HepG2 (cell line): ENCODE measurements around the gene NUDT22. TPM values are rescaled to one million over a fixed set of nuclear protein-coding genes. Genes with fewer than 3 reads are reported as not detected.

Experiments used
- HNF4A ChIP-seq: sonication (generic); formaldehyde crosslinking; IDR thresholded peaks from 2 replicates; pipeline ENCODE4 v1.4.0; 2020; ENCODE audit warnings: missing genetic modification reagents
- MNT ChIP-seq: fragments of 450-650 bp; IDR thresholded peaks from 2 replicates; pipeline ENCODE4 v1.6.1; 2016
- POLR2AphosphoS5 ChIP-seq: IDR thresholded peaks from 2 replicates; pipeline ENCODE4 v1.6.1; 2012; ENCODE audit warnings: low read depth, low read length
- SOX5 ChIP-seq: IDR thresholded peaks from 2 replicates; pipeline ENCODE4 v1.6.1; 2016; ENCODE audit warnings: borderline replicate concordance
- SPEN ChIP-seq: sonication (generic); formaldehyde crosslinking; IDR thresholded peaks from 2 replicates; pipeline ENCODE4 v1.5.1; 2020; ENCODE audit warnings: low read depth, mild to moderate bottlenecking, missing genetic modification reagents
- STAT5B ChIP-seq: sonication (generic); formaldehyde crosslinking; IDR thresholded peaks from 2 replicates; pipeline ENCODE4 v1.4.0; 2020; ENCODE audit warnings: missing genetic modification reagents
- TBP ChIP-seq: sonication (generic); formaldehyde crosslinking; IDR thresholded peaks from 2 replicates; pipeline ENCODE4 v1.5.0; 2020; ENCODE audit warnings: missing genetic modification reagents
- TEAD3 ChIP-seq: optimal IDR thresholded peaks from 2 replicates; pipeline ENCODE3; 2016; ENCODE audit warnings: borderline replicate concordance
- TFE3 ChIP-seq: IDR thresholded peaks from 2 replicates; pipeline ENCODE4 v1.6.1; 2016
- ZFP37 ChIP-seq: sonication (generic); formaldehyde crosslinking; IDR thresholded peaks from 2 replicates; pipeline ENCODE4 v1.4.0; 2020; ENCODE audit warnings: missing genetic modification reagents, borderline replicate concordance
- ZFX ChIP-seq: sonication (generic); formaldehyde crosslinking; IDR thresholded peaks from 2 replicates; pipeline ENCODE4 v1.4.0; 2020; ENCODE audit warnings: mild to moderate bottlenecking, low read depth, missing genetic modification reagents, moderate library complexity
- ZNF253 ChIP-seq: sonication (generic); formaldehyde crosslinking; IDR thresholded peaks from 2 replicates; pipeline ENCODE4 v1.8.0; 2022; ENCODE audit warnings: mild to moderate bottlenecking, missing genetic modification reagents, borderline replicate concordance
- ZNF263 ChIP-seq: sonication (generic); formaldehyde crosslinking; IDR thresholded peaks from 2 replicates; pipeline ENCODE4 v1.4.0; 2020; ENCODE audit warnings: missing genetic modification reagents
- ZNF547 ChIP-seq: sonication (generic); formaldehyde crosslinking; IDR thresholded peaks from 2 replicates; pipeline ENCODE4 v1.5.1; 2020; ENCODE audit warnings: mild to moderate bottlenecking, missing genetic modification reagents
- ZNF580 ChIP-seq: IDR thresholded peaks from 2 replicates; pipeline ENCODE4 v1.6.1; 2016; ENCODE audit warnings: low read depth, borderline replicate concordance
- ZNF615 ChIP-seq: sonication (generic); formaldehyde crosslinking; IDR thresholded peaks from 2 replicates; pipeline ENCODE4 v1.5.0; 2020; ENCODE audit warnings: mild to moderate bottlenecking, missing genetic modification reagents, borderline replicate concordance
- polyA plus RNA-seq, 8 experiments: library from polyadenylated mRNA; depleted of rRNA in 3 of 8; stranded (reverse) in 7 of 8; unstranded in 1 of 8; fragments of >200 nt; fragmentation: Illumina TruSeq in 4 of 8; extraction: Trizol in 4 of 8; gene quantifications; 2 replicates each; pipeline versions ENCODE4 v1.2.1 to v1.2.3, GENCODE V29; 2011 to 2016; ENCODE audit warnings: low read depth in 4 of 8, missing spikeins in 1 of 8, mixed read lengths in 1 of 8; ENCODE audit not compliant: insufficient read depth in 1 of 8
- total RNA-seq, 5 experiments: library from RNA; depleted of rRNA; stranded (reverse); fragments of >200 nt; fragmentation: Illumina TruSeq; extraction: Trizol; gene quantifications; 2 replicates each; pipeline ENCODE4 v1.2.3, GENCODE V29; 2016; ENCODE audit warnings: low read depth in 1 of 5
- TF ChIP-seq, protein P1 (sequence below): sonication (generic); formaldehyde crosslinking; IDR thresholded peaks from 2 replicates; pipeline ENCODE4 v1.8.0; 2022; ENCODE audit warnings: mild to moderate bottlenecking, missing genetic modification reagents, moderate library complexity
- TF ChIP-seq, protein P2 (sequence below): sonication (generic); formaldehyde crosslinking; conservative IDR thresholded peaks from 2 replicates; pipeline ENCODE4 v1.8.0; 2022; ENCODE audit warnings: mild to moderate bottlenecking, moderate library complexity, missing genetic modification reagents
- TF ChIP-seq, protein P3 (sequence below): sonication (generic); formaldehyde crosslinking; IDR thresholded peaks from 2 replicates; pipeline ENCODE4 v1.8.0; 2022; ENCODE audit warnings: mild to moderate bottlenecking, missing genetic modification reagents, borderline replicate concordance
- TF ChIP-seq, protein P4 (sequence below): sonication (generic); formaldehyde crosslinking; IDR thresholded peaks from 2 replicates; pipeline ENCODE4 v1.8.1; 2023; ENCODE audit warnings: mild to moderate bottlenecking, inconsistent platforms, moderate library complexity, missing genetic modification reagents, borderline replicate concordance

The NUDT22 gene
- total and polyA plus RNA-seq, 2 of the 13 experiments (the other 11 are each of a cell fraction or from before 2014, with no cell fraction given), result 33.5 to 39.8 TPM

DNA sequence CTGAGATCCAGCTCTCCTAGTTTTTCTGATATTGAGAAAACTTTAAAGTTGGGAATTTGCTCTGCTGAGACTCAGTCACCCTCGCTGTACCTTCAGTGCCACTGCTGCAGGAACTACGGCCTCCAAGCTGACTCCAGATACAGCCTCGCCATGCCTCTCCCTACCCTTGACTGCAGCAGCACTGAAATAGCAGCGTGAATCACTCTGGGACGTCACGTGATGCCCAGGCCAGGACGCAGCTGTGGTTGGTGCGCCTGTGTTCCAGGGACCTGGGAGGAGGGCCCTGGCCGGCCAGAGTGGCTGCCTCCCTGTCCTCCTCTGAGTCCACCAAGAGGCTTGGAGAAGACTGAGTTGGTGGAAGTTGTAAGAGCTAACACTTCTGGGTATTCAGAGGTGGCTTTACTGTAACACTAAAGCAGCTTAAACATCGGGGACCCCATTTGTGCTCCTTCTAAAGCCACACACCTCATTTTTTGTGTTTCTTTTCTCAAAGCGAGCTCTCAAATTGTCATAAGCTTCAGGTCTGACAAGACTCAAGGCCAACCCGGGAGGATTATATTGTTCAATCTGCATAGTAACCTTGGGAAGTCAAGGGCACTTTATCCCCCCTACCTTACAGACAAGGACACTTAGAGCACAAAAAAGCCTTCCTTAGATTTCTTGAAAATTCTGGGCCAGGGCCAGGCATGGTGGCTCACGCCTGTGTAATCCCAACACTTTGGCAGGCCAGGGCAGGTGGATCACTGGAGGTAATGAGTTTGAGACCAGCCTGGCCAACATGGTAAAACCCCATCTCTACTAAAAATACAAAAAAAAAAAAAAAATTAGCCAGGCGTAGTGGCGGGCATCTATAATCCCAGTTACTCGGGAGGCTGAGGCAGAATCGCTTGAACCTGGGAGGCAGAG lies 44.3 kb upstream of the NUDT22 start (continued):
- TF ChIP-seq, protein P1, sequence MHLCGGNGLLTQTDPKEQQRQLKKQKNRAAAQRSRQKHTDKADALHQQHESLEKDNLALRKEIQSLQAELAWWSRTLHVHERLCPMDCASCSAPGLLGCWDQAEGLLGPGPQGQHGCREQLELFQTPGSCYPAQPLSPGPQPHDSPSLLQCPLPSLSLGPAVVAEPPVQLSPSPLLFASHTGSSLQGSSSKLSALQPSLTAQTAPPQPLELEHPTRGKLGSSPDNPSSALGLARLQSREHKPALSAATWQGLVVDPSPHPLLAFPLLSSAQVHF, result no peak
- TF ChIP-seq, protein P2, sequence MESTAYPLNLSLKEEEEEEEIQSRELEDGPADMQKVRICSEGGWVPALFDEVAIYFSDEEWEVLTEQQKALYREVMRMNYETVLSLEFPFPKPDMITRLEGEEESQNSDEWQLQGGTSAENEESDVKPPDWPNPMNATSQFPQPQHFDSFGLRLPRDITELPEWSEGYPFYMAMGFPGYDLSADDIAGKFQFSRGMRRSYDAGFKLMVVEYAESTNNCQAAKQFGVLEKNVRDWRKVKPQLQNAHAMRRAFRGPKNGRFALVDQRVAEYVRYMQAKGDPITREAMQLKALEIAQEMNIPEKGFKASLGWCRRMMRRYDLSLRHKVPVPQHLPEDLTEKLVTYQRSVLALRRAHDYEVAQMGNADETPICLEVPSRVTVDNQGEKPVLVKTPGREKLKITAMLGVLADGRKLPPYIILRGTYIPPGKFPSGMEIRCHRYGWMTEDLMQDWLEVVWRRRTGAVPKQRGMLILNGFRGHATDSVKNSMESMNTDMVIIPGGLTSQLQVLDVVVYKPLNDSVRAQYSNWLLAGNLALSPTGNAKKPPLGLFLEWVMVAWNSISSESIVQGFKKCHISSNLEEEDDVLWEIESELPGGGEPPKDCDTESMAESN (CRISPR knock-in tag), result 0 out of 2 replicates have a peak, but pooled peaks have one; percentile 53
- TF ChIP-seq TBP (no peak), TFE3 (CRISPR knock-in tag) (peak; percentile 85), ZNF263 (peak; percentile 85), ZNF615 (CRISPR knock-in tag) (no peak), ZNF253 (no peak), MNT (0 out of 2 replicates have a peak, but pooled peaks have one; percentile 30), POLR2AphosphoS5 (peak; percentile 78), SPEN (CRISPR knock-in tag) (peak; percentile 52; the same call in 1 of the 2 replicates), ZNF547 (no peak), ZFP37 (CRISPR knock-in tag) (no peak), SOX5 (CRISPR knock-in tag) (peak; percentile 38; the same call in 1 of the 2 replicates), ZFX (CRISPR knock-in tag) (peak; percentile 80), ZNF580 (CRISPR knock-in tag) (peak; percentile 53; the same call in 1 of the 2 replicates), TEAD3 (CRISPR knock-in tag) (peak; percentile 52), HNF4A (CRISPR knock-in tag) (no peak), STAT5B (CRISPR knock-in tag) (no peak)
- TF ChIP-seq, protein P3, sequence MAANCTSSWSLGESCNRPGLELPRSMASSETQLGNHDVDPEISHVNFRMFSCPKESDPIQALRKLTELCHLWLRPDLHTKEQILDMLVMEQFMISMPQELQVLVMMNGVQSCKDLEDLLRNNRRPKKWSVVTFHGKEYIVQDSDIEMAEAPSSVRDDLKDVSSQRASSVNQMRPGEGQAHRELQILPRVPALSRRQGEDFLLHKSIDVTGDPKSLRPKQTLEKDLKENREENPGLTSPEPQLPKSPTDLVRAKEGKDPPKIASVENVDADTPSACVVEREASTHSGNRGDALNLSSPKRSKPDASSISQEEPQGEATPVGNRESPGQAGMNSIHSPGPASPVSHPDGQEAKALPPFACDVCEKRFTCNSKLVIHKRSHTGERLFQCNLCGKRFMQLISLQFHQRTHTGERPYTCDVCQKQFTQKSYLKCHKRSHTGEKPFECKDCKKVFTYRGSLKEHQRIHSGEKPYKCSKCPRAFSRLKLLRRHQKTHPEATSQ (CRISPR knock-in tag), result no peak
- TF ChIP-seq, protein P4, sequence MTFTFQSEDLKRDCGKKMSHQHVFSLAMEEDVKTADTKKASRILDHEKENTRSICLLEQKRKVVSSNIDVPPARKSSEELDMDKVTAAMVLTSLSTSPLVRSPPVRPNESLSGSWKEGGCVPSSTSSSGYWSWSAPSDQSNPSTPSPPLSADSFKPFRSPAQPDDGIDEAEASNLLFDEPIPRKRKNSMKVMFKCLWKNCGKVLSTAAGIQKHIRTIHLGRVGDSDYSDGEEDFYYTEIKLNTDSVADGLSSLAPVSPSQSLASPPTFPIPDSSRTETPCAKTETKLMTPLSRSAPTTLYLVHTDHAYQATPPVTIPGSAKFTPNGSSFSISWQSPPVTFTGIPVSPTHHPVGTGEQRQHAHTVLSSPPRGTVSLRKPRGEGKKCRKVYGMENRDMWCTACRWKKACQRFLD (CRISPR knock-in tag), result no peak
